Keratinocyte (primary cell): ENCODE data around the gene MICOS13.

ENCODE experiments used
- CTCF ChIP-seq, 3 experiments: IDR thresholded peaks in 1 of 3; conservative IDR thresholded peaks in 1 of 3; optimal IDR thresholded peaks in 1 of 3; 2 replicates in 2 of 3; 3 replicates in 1 of 3; pipeline versions ENCODE3 to v1.5.1; 2011; ENCODE audit warnings: low read length in 3 of 3, mild to moderate bottlenecking in 3 of 3, moderate library complexity in 2 of 3, control low read depth in 1 of 3, inconsistent platforms in 1 of 3; ENCODE audit not compliant: insufficient read depth in 2 of 3; ENCODE audit errors: extremely low read depth in 1 of 3
- EZH2 ChIP-seq: IDR thresholded peaks from one replicate; pipeline ENCODE4 v1.6.1; 2012; ENCODE audit warnings: inconsistent platforms, mild to moderate bottlenecking, low read length, moderate library complexity

- TF ChIP-seq CTCF (optimal IDR thresholded peaks at IDR 0.05 in 1 of 3, IDR thresholded peaks at IDR 0.05 in 1 of 3, conservative IDR thresholded peaks at IDR 0.05 in 1 of 3; ENCODE audit: extremely low read depth in 1 of 3, insufficient read depth in 2 of 3, low read length in 3 of 3) (no peak), EZH2 (no peak)
Measured at GRCh38 chr19:5637971-5638370, 42.3 kb downstream of the MICOS13 start.
